Measurements from ENCODE around the gene KAT2A. TPM values are rescaled to one million over a fixed set of nuclear protein-coding genes. Genes with fewer than 3 reads are reported as not detected.
A peak's percentile ranks its signal among the peaks of the same experiment; 100 is the strongest.

The KAT2A gene
- total and polyA plus RNA-seq, 9 of the 15 experiments (the other 6 are each of a cell fraction or from before 2014, with no cell fraction given), result 1.5 to 80.4 (median 31.9) TPM

- peak; percentile 40 for TF ChIP-seq TFAP4 (CRISPR knock-in tag; IDR thresholded peaks at IDR 0.05; ENCODE audit: borderline replicate concordance)
- TF ChIP-seq TAF1 (IDR thresholded peaks at IDR 0.05; ENCODE audit: control insufficient read depth, extremely low read depth, insufficient read depth, low read length, severe bottlenecking), result peak; percentile 11
- TF ChIP-seq NRF1 (conservative IDR thresholded peaks at IDR 0.05 in 1 of 2, IDR thresholded peaks at IDR 0.05 in 1 of 2), result 0 out of 4 replicates have a peak, but pooled peaks have one; percentile 19 to 36
- no peak for TF ChIP-seq NR2C2 (CRISPR knock-in tag; IDR thresholded peaks at IDR 0.05)
- 0 out of 2 replicates have a peak, but pooled peaks have one; percentile 19 for TF ChIP-seq NR2C2 (tag; IDR thresholded peaks at IDR 0.05)
- TF ChIP-seq L3MBTL2 (IDR thresholded peaks at IDR 0.05), result 0 out of 2 replicates have a peak, but pooled peaks have one; percentile 12
- peak; percentile 71; the same call in 1 of the 2 replicates for TF ChIP-seq ZNF740 (CRISPR knock-in tag; IDR thresholded peaks at IDR 0.05)
- no peak; a peak in 1 of 4 replicates for TF ChIP-seq ZNF740 (tag; IDR thresholded peaks at IDR 0.05)
- TF ChIP-seq ARID2 (IDR thresholded peaks at IDR 0.05), result no peak
- TF ChIP-seq POLR2AphosphoS2 (IDR thresholded peaks at IDR 0.05; ENCODE audit: low read length), result no peak
- TF ChIP-seq SFPQ (IDR thresholded peaks at IDR 0.05; ENCODE audit: low read depth, low read length), result no peak
- TF ChIP-seq POLR2A (conservative IDR thresholded peaks at IDR 0.05), result peak; percentile 45; the same call in 1 of the 2 replicates
- no peak for TF ChIP-seq ZBTB40 (IDR thresholded peaks at IDR 0.05)
- no peak for TF ChIP-seq ZBTB40 (CRISPR knock-in tag; IDR thresholded peaks at IDR 0.05)
Measured at GRCh38 chr17:42112552-42113176, 8.5 kb downstream of the KAT2A start, which contains the start of gene DHX58 (continued).
